HL-60 (cell line): ENCODE data around the gene RILPL2.

ENCODE experiments used
- DNase-seq, 2 experiments: peaks; one replicate each; pipeline ENCODE4 v3.0.0-alpha.2; 2010 to 2020; ENCODE audit warnings: low read depth in 1 of 2, low spot score in 1 of 2
- H3K27ac ChIP-seq: fragments of 250-450 bp; sonication (Bioruptor Pico); replicated peaks from 2 replicates; pipeline ENCODE4 v1.5.1; 2020; ENCODE audit warnings: mild to moderate bottlenecking, moderate library complexity
- H3K27me3 ChIP-seq: fragments of 250-450 bp; sonication (Bioruptor Pico); 2 replicates; pipeline ENCODE4 v1.5.1; 2021; ENCODE audit warnings: mild to moderate bottlenecking, moderate library complexity; ENCODE audit not compliant: insufficient read depth, poor library complexity, severe bottlenecking
- H3K4me3 ChIP-seq: replicated peaks from 2 replicates; pipeline ENCODE4 v1.5.1; 2011; ENCODE audit warnings: mild to moderate bottlenecking, control low read depth, low read length; ENCODE audit not compliant: insufficient read depth
- GABPA ChIP-seq: IDR thresholded peaks from 2 replicates; pipeline ENCODE4 v1.6.1; 2012; ENCODE audit warnings: low read depth
- POLR2AphosphoS5 ChIP-seq: IDR thresholded peaks from 2 replicates; pipeline ENCODE4 v1.6.1; 2012; ENCODE audit warnings: low read depth
- REST ChIP-seq: IDR thresholded peaks from 2 replicates; pipeline ENCODE4 v1.6.1; 2012; ENCODE audit warnings: low read depth; ENCODE audit not compliant: insufficient replicate concordance
- SPI1 ChIP-seq: IDR thresholded peaks from 2 replicates; pipeline ENCODE4 v1.6.1; 2012; ENCODE audit warnings: low read depth, mild to moderate bottlenecking, borderline replicate concordance
- TF ChIP-seq, protein P1 (sequence below): IDR thresholded peaks from one replicate; pipeline ENCODE4 v1.5.1; 2011; ENCODE audit warnings: low read length, control low read depth, inconsistent platforms; ENCODE audit not compliant: insufficient read depth

Gene RILPL2

GRCh38 chr12:123478069-123478468 lies 41.6 kb upstream of the RILPL2 start:
- DNase-seq, result no peak
- no peaks in the 10 kb centered on the region for H3K27me3 ChIP-seq
- no peak overlapping the region for H3K4me3 ChIP-seq
- TF ChIP-seq, protein P1, sequence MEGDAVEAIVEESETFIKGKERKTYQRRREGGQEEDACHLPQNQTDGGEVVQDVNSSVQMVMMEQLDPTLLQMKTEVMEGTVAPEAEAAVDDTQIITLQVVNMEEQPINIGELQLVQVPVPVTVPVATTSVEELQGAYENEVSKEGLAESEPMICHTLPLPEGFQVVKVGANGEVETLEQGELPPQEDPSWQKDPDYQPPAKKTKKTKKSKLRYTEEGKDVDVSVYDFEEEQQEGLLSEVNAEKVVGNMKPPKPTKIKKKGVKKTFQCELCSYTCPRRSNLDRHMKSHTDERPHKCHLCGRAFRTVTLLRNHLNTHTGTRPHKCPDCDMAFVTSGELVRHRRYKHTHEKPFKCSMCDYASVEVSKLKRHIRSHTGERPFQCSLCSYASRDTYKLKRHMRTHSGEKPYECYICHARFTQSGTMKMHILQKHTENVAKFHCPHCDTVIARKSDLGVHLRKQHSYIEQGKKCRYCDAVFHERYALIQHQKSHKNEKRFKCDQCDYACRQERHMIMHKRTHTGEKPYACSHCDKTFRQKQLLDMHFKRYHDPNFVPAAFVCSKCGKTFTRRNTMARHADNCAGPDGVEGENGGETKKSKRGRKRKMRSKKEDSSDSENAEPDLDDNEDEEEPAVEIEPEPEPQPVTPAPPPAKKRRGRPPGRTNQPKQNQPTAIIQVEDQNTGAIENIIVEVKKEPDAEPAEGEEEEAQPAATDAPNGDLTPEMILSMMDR, result no peak
- TF ChIP-seq GABPA, result no peak
- no peak for TF ChIP-seq POLR2AphosphoS5
- no peak for TF ChIP-seq SPI1
- TF ChIP-seq REST, result no peak
- no peak overlapping the region for H3K27ac ChIP-seq

DNA sequence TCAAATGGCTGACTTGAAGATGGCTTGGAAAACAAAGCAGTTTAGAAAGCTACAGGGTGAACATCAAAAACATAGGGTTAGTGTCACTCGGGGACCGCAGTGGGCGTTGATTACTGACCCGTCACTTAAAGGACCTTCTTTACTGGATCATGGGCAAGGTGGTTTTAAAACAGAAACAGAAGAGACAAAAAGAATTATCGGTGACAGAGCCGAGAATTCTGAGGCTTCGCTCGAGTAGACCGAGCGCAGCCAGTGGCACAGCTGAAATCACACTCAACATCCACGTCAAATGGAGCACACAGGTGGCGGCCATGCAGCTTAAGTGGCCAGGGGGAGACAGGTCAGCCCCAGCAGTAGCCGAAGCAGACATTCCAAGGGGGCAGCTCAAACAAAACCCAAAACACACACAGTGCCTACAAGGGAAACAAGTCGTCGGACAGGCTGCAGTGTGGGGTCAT lies 38.8 kb upstream of the RILPL2 start:
- H3K27me3 ChIP-seq, result no peaks in the 10 kb centered on the region
- no peak for DNase-seq
- H3K4me3 ChIP-seq, result no peak overlapping the region
- TF ChIP-seq SPI1, result no peak
- TF ChIP-seq, protein P1, result no peak
- no peak for TF ChIP-seq REST
- no peak for TF ChIP-seq GABPA
- no peak for TF ChIP-seq POLR2AphosphoS5
- no peak overlapping the region for H3K27ac ChIP-seq

- H3K27ac ChIP-seq, result no peak overlapping the region
- TF ChIP-seq SPI1, result no peak
- TF ChIP-seq, protein P1, result no peak
- no peak for TF ChIP-seq POLR2AphosphoS5
- no peak for TF ChIP-seq GABPA
- no peak for TF ChIP-seq REST
- no peaks in the 10 kb centered on the region for H3K27me3 ChIP-seq
- H3K4me3 ChIP-seq, result no peak overlapping the region
- no peak for DNase-seq
These were observed 38.2 kb upstream of the RILPL2 start for GRCh38 chr12:123474485-123475245.
